H1 (cell line): ENCODE measurements around the gene CIC. TPM values are rescaled to one million over a fixed set of nuclear protein-coding genes. Genes with fewer than 3 reads are reported as not detected.

Experiments
- EZH2 ChIP-seq: fragments of 200-600 bp; sonication (generic); IDR thresholded peaks from 2 replicates; pipeline ENCODE4 v1.7.1; 2012; ENCODE audit warnings: low read depth, mild to moderate bottlenecking, moderate library complexity, low read length, inconsistent platforms; ENCODE audit not compliant: severe bottlenecking
- POLR2AphosphoS5 ChIP-seq: IDR thresholded peaks from 2 replicates; pipeline ENCODE4 v1.6.1; 2011; ENCODE audit warnings: low read depth, low read length
- TEAD4 ChIP-seq: IDR thresholded peaks from 2 replicates; pipeline ENCODE4 v1.6.1; 2012; ENCODE audit warnings: low read depth, low read length, inconsistent platforms, mixed read lengths
- YY1 ChIP-seq: IDR thresholded peaks from 2 replicates; pipeline ENCODE4 v1.6.1; 2011; ENCODE audit warnings: low read depth, mild to moderate bottlenecking, low read length
- polyA plus RNA-seq, 7 experiments: library from polyadenylated mRNA; depleted of rRNA in 3 of 7; stranded (reverse) in 5 of 7; unstranded in 2 of 7; fragments of >200 nt in 5 of 7; fragments of 200-250 nt in 2 of 7; gene quantifications; 1 replicate in 5 of 7; 2 replicates in 1 of 7; 4 replicates in 1 of 7; pipeline versions ENCODE4 v1.2.1 to v1.2.3, GENCODE V29; 2011 to 2013; ENCODE audit warnings: missing spikeins in 2 of 7, mixed read lengths in 2 of 7
- total RNA-seq: library from RNA; stranded (reverse); fragmentation: NEBNext Ultra II Directional; extraction: Animal tissue kit (Norgen Biotek cat#: 25700); gene quantifications from 2 replicates; pipeline ENCODE4 v1.2.1, GENCODE V29; 2021
- TF ChIP-seq, protein P1 (sequence below): fragments of 300-600 bp; sonication (generic); IDR thresholded peaks from 2 replicates; pipeline ENCODE4 v1.7.1; 2012; ENCODE audit warnings: low read length, moderate library complexity, mild to moderate bottlenecking, inconsistent platforms; ENCODE audit not compliant: insufficient replicate concordance

CIC gene
- total and polyA plus RNA-seq, 2 of the 8 experiments (the other 6 are each of a cell fraction or from before 2014, with no cell fraction given) = 13.2 to 43.6 TPM

DNA sequence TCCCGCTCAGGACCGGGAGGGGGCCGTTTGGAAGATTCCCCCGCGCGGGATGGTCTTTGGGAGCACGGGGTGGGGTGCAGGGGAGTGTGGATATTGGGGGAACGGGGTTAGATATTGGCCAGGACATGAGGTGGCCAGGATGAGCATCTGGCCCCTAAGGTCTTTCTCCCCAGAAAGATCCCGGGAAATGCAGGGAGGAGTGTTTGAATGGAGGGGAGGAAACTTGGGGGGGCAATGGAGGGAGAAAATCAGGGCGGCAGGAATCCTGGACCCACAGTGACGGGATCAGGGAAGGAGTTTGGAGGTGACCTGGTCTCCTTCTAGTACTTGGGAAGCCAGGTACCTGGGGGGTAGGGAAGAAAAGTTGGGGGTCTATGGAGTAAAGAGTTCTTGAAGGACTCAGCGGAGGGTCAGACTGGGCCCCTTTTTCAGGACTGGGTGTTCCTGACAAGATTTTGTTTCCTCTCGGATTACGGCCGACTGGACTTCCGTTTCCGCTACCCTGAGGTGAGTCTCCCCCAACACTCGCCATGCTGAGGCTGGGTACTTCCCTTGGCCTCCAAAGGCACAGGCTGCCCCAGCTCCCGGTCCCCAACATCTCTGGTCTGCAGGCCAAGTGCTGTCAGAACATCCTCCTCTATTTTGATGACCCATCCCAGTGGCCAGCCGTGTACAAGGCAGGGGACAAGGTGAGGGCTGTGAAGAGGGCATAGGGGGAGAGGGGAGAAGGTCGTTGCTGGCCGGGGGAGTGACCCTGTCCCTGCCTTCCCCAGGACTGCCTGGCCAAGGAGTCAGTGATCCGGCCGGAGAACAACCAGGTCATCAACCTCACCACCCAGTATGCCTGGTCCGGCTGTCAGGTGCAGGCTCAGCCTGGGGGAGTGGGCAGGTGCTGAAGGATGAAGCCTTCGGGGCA lies 45.0 kb downstream of the CIC start (continued):
- TF ChIP-seq, protein P1, sequence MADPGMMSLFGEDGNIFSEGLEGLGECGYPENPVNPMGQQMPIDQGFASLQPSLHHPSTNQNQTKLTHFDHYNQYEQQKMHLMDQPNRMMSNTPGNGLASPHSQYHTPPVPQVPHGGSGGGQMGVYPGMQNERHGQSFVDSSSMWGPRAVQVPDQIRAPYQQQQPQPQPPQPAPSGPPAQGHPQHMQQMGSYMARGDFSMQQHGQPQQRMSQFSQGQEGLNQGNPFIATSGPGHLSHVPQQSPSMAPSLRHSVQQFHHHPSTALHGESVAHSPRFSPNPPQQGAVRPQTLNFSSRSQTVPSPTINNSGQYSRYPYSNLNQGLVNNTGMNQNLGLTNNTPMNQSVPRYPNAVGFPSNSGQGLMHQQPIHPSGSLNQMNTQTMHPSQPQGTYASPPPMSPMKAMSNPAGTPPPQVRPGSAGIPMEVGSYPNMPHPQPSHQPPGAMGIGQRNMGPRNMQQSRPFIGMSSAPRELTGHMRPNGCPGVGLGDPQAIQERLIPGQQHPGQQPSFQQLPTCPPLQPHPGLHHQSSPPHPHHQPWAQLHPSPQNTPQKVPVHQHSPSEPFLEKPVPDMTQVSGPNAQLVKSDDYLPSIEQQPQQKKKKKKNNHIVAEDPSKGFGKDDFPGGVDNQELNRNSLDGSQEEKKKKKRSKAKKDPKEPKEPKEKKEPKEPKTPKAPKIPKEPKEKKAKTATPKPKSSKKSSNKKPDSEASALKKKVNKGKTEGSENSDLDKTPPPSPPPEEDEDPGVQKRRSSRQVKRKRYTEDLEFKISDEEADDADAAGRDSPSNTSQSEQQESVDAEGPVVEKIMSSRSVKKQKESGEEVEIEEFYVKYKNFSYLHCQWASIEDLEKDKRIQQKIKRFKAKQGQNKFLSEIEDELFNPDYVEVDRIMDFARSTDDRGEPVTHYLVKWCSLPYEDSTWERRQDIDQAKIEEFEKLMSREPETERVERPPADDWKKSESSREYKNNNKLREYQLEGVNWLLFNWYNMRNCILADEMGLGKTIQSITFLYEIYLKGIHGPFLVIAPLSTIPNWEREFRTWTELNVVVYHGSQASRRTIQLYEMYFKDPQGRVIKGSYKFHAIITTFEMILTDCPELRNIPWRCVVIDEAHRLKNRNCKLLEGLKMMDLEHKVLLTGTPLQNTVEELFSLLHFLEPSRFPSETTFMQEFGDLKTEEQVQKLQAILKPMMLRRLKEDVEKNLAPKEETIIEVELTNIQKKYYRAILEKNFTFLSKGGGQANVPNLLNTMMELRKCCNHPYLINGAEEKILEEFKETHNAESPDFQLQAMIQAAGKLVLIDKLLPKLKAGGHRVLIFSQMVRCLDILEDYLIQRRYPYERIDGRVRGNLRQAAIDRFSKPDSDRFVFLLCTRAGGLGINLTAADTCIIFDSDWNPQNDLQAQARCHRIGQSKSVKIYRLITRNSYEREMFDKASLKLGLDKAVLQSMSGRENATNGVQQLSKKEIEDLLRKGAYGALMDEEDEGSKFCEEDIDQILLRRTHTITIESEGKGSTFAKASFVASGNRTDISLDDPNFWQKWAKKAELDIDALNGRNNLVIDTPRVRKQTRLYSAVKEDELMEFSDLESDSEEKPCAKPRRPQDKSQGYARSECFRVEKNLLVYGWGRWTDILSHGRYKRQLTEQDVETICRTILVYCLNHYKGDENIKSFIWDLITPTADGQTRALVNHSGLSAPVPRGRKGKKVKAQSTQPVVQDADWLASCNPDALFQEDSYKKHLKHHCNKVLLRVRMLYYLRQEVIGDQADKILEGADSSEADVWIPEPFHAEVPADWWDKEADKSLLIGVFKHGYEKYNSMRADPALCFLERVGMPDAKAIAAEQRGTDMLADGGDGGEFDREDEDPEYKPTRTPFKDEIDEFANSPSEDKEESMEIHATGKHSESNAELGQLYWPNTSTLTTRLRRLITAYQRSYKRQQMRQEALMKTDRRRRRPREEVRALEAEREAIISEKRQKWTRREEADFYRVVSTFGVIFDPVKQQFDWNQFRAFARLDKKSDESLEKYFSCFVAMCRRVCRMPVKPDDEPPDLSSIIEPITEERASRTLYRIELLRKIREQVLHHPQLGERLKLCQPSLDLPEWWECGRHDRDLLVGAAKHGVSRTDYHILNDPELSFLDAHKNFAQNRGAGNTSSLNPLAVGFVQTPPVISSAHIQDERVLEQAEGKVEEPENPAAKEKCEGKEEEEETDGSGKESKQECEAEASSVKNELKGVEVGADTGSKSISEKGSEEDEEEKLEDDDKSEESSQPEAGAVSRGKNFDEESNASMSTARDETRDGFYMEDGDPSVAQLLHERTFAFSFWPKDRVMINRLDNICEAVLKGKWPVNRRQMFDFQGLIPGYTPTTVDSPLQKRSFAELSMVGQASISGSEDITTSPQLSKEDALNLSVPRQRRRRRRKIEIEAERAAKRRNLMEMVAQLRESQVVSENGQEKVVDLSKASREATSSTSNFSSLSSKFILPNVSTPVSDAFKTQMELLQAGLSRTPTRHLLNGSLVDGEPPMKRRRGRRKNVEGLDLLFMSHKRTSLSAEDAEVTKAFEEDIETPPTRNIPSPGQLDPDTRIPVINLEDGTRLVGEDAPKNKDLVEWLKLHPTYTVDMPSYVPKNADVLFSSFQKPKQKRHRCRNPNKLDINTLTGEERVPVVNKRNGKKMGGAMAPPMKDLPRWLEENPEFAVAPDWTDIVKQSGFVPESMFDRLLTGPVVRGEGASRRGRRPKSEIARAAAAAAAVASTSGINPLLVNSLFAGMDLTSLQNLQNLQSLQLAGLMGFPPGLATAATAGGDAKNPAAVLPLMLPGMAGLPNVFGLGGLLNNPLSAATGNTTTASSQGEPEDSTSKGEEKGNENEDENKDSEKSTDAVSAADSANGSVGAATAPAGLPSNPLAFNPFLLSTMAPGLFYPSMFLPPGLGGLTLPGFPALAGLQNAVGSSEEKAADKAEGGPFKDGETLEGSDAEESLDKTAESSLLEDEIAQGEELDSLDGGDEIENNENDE = no peak
- no peak for TF ChIP-seq TEAD4
- TF ChIP-seq EZH2 = no peak
- TF ChIP-seq POLR2AphosphoS5 = no peak
- no peak for TF ChIP-seq YY1
- TF ChIP-seq, all 59 proteins: peak for 0
